Measurements from ENCODE around the gene NOD1. TPM values are rescaled to one million over a fixed set of nuclear protein-coding genes. Genes with fewer than 3 reads are reported as not detected.

The NOD1 gene
- total and polyA plus RNA-seq, 2 of the 8 experiments (the other 6 are each of a cell fraction or from before 2014, with no cell fraction given) = 3.8 to 6.5 TPM

- TF ChIP-seq RNF2 (IDR thresholded peaks at IDR 0.05; ENCODE audit: borderline replicate concordance, low read depth, low read length, missing control alignments, poor library complexity, severe bottlenecking) (no peak), GTF2F1 (IDR thresholded peaks at IDR 0.05; ENCODE audit: borderline replicate concordance, low read depth, low read length) (no peak), CBX5 (IDR thresholded peaks at IDR 0.05; ENCODE audit: low read depth, low read length) (no peak), RBBP5 (IDR thresholded peaks at IDR 0.05; ENCODE audit: borderline replicate concordance, low read depth, low read length) (no peak), TBP (IDR thresholded peaks at IDR 0.05; ENCODE audit: low read depth, low read length) (no peak), EP300 (IDR thresholded peaks at IDR 0.05; ENCODE audit: borderline replicate concordance in 1 of 2, low read depth in 2 of 2, low read length in 2 of 2) (no peak)
Observed at GRCh38 chr7:30479202-30480120, 877 bp upstream of the NOD1 start (continued).

Measured in H1 (cell line).